ENCODE measurements around the gene BCAS3.
"Not testable (repeated sequence)": the region's sequence is repeated elsewhere in the genome, so short reads cannot be mapped to it uniquely, and the experiment has no call there.

Gene BCAS3

DNA sequence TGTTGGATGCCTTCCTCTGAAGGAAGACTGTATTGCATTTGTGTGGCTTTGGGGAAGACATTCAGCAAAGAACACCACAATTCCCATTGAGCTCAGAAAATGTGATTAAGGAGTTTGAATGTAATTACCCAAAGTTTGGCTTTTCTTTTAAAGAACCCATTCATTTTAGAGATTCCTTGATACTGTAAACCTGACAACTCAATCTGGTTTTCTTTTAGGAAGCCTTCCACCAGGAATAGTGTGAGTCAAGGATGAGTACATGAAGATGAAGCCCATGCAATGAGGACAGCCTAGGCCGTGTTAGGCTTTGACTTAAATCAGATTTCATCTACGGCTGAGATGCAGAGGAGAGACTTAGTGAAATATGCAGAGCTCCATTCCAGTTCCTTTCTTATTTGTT, 450.3 kb downstream of the BCAS3 start:
- DNase-seq (ENCODE audit: low read depth in 2 of 2), result peak in 1 of 2 experiments; percentile 17

DNA sequence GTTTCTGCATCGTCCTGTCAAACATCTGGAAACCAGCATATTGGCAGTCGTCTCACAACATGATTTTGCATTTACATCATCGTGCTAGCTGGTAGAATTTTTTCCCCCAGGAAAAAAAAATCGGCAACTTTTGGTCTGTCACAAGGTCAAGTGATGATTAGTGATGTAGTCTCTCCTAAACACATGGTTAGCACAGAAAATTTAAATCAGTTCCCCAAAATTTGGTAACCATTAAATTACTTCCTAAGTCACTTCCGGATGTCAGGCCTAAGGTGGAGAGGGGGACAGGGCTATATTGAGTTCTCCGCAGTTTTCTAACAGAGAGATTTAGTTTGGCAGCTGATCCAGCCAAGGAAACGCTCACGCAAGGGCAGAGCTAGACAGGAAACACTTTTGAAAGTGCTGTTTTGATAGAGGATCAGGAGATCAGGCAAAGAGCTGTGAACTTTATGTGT, 451.0 kb downstream of the BCAS3 start:
- peak in 1 of 2 experiments; percentile 21 for DNase-seq (ENCODE audit: low read depth in 2 of 2)

- no peak for DNase-seq (ENCODE audit: low read depth in 2 of 2)
Measured at GRCh38 chr17:61129267-61130254, 451.9 kb downstream of the BCAS3 start.

DNA sequence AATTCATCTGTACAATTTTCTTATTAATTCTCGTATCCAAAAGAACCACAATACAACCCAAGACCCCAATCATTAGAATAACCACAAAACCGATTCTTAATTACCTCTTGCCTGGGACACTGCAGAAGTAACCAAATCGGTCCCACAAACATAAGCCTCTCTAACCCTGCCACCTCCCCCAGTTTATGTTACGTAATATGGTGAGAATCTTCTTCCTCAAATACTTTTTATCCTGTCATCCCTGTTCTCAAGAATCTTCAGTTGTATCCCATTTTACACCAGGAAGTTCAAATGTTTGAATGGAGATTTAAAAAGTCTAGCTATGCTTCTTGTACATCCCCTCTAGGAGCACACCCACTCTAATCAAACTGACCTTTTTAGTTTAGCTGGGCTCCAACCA, 452.7 kb downstream of the BCAS3 start:
- DNase-seq (ENCODE audit: low read depth in 2 of 2), result no peak

- no peak for DNase-seq (ENCODE audit: low read depth in 2 of 2)
Measured at GRCh38 chr17:61131585-61131984, 453.9 kb downstream of the BCAS3 start.

- DNase-seq (ENCODE audit: low read depth in 2 of 2), result no peak
Measured at GRCh38 chr17:61132524-61132923, 454.9 kb downstream of the BCAS3 start.

DNA sequence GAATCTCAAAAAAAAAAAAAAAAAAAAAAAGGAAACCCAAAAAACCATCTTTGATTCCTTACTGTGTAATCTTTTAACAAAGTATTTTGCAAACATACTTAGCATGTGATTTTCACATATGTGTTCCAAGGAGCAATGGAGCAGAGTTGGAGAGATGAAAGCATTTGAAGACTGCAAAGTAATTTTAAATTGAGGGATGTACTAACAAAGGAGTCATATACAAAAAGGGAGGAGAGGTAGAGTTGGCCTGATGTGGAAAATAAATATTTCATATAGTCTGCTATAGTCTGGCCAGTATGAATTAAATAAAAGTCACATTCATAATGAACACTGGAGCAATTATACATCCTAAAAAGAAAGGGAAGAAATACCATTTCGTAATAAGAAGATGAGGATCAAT, 456.2 kb downstream of the BCAS3 start:
- no peak for DNase-seq (ENCODE audit: low read depth in 2 of 2)

GRCh38 chr17:61134551-61135235, 457.0 kb downstream of the BCAS3 start:
- no peak for DNase-seq (ENCODE audit: low read depth in 2 of 2)

- no peak for DNase-seq (ENCODE audit: low read depth in 2 of 2)
Measured at GRCh38 chr17:61135782-61136181, 458.1 kb downstream of the BCAS3 start.

GRCh38 chr17:61136296-61136695, 458.6 kb downstream of the BCAS3 start:
- no peak for DNase-seq (ENCODE audit: low read depth in 2 of 2)

- DNase-seq (ENCODE audit: low read depth in 2 of 2), result peak in 1 of 2 experiments; percentile 58
Measured at GRCh38 chr17:61139219-61139618, 461.6 kb downstream of the BCAS3 start.

GRCh38 chr17:61140081-61140786, 462.6 kb downstream of the BCAS3 start:
- no peak for DNase-seq (ENCODE audit: low read depth in 2 of 2)

DNA sequence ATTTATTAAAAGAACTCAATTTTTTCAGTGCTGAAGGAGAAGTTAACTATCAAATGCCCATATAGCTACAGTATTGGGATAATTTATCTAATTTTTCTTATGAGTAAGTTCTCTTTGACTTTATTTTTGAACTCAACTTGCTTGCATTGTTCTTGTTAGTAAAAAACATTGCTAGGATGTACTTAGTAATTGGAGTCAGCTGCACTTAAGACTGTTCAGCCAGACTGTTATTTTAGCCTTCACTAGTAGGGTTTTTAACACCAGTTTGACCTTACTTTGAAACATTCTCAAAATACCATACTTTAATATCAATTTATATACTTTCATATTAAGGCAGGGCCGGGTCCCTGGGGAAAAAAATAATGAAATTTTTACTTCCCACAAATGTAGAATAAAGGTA, 465.4 kb downstream of the BCAS3 start:
- DNase-seq (ENCODE audit: low read depth in 2 of 2), result no peak

- no peak for DNase-seq (ENCODE audit: low read depth in 2 of 2)
Measured at GRCh38 chr17:61144137-61144536, 466.5 kb downstream of the BCAS3 start.

DNA sequence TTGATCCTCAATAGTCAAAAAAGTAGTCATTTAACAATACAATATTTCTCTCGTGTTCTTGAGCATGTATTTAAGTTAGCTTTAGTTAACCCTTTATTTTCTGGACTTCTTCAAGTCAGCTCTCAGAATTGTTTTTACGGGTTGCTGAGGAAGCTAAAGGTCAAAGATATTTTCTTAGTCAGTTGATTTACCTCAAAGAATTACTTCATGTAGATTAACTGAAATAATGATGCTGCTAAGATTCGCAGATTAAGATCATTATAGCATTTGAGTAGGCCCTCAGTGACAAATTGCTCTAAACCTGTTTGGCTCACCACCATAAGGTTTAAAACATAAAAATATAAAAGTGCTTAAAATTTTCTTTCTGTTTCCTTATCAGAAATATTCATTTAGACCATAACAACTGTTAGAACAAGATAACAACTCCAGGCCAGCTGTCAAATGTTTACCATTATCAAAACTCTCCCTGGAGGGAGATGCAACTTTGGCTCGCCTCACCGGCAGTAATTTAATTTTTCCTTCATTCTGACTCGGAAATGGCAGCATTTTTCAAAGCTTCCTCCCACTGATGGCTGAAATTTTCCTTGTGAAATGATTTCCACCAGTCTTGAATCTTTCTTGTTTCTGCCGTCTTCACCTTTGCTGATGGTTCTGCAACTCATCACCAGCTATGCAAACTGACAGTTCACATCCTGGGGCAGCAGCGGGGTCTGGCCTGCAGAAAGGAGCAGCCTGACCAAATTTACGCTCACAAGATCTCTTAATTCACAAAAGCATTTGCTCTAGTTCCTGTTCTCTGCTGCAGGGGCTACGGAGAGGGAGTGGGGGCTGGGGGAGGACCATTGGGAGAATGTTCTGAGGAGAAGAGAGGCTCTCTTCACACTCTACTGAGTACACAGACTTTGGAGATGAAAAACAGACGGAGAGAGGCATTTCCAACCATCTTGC, 467.2 kb downstream of the BCAS3 start:
- no peak for DNase-seq (ENCODE audit: low read depth in 2 of 2)

DNA sequence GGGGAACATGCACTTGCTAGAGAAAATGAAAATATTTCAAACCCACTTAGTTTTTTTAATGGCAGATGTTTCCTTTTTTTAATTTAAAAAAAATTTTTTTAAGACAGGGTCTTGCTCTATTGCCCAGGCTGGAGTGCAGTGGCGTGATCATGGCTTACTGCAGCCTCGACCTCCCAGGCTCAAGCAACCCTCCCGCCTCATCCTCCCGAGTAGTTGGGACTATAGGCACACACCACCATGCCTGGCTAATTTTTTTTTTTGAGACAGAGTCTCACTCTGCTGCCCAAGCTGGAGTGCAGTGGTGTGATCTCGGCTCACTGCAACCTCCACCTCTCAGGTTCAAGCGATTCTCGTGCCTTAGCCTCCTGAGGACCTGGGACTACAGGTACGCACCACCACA, 469.2 kb downstream of the BCAS3 start:
- DNase-seq (ENCODE audit: low read depth in 2 of 2), result not testable (repeated sequence)

GRCh38 chr17:61149106-61149825, 471.6 kb downstream of the BCAS3 start:
- no peak for DNase-seq (ENCODE audit: low read depth in 2 of 2)

- DNase-seq (ENCODE audit: low read depth in 2 of 2), result no peak
Measured at GRCh38 chr17:61149862-61150362, 472.3 kb downstream of the BCAS3 start.

DNA sequence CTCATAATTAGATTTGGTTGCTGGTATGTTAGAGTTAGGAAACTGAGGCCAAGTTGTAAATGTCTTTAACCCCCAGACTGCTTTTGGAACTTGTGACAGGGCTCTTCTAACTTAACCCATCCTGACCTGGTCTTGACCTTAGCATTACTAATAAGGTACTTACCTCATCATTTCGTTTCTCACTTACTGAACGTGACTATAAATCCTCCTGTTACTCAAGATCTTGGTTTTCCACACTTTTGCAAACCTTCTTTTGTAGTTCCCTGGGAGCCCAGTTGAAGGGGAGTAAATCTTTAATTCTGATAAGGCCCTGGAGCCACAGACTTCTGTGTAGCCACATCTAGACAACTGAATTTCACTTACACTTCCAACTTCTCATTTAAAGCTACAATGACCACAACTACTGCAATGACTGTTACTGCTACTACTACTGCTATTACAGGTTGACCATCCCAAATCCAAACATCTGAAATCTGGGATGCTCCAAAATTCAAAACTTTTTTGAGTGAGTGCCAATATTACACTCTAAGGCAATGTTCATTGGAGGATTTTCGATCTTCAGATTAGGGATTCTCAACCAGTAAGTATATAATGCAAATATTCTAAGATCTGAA, 473.1 kb downstream of the BCAS3 start:
- no peak for DNase-seq (ENCODE audit: low read depth in 2 of 2)

- DNase-seq (ENCODE audit: low read depth in 2 of 2), result no peak
Measured at GRCh38 chr17:61152898-61153297, 475.2 kb downstream of the BCAS3 start.
